GM12801 (cell line): Measurements from ENCODE around the gene WDR35.

Source experiments
- TF ChIP-seq, protein P1 (sequence below): IDR thresholded peaks from one replicate; pipeline ENCODE4 v1.5.1; 2011; ENCODE audit warnings: control low read depth; ENCODE audit not compliant: insufficient read length; ENCODE audit errors: extremely low read depth

WDR35 gene

DNA sequence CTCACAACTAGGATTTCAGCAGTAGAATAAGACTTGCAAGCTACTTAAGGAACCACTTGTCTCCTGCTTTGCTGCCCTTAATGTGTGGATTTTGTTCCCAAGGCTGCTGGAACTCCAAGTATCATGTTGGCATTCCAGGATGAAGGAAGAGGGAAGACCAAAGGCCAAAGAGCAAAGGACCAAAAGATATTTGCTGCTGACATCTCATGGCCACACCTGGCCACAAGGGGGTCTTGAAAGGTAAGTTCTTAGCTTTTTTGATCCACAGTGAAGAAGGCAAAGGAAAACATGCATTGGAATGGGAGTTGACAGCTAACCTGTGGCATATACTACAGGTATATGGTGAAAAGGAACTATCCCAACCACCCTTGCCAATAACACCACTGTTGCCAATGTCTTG, 26.4 kb upstream of the WDR35 start:
- TF ChIP-seq, protein P1, sequence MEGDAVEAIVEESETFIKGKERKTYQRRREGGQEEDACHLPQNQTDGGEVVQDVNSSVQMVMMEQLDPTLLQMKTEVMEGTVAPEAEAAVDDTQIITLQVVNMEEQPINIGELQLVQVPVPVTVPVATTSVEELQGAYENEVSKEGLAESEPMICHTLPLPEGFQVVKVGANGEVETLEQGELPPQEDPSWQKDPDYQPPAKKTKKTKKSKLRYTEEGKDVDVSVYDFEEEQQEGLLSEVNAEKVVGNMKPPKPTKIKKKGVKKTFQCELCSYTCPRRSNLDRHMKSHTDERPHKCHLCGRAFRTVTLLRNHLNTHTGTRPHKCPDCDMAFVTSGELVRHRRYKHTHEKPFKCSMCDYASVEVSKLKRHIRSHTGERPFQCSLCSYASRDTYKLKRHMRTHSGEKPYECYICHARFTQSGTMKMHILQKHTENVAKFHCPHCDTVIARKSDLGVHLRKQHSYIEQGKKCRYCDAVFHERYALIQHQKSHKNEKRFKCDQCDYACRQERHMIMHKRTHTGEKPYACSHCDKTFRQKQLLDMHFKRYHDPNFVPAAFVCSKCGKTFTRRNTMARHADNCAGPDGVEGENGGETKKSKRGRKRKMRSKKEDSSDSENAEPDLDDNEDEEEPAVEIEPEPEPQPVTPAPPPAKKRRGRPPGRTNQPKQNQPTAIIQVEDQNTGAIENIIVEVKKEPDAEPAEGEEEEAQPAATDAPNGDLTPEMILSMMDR, result no peak

DNA sequence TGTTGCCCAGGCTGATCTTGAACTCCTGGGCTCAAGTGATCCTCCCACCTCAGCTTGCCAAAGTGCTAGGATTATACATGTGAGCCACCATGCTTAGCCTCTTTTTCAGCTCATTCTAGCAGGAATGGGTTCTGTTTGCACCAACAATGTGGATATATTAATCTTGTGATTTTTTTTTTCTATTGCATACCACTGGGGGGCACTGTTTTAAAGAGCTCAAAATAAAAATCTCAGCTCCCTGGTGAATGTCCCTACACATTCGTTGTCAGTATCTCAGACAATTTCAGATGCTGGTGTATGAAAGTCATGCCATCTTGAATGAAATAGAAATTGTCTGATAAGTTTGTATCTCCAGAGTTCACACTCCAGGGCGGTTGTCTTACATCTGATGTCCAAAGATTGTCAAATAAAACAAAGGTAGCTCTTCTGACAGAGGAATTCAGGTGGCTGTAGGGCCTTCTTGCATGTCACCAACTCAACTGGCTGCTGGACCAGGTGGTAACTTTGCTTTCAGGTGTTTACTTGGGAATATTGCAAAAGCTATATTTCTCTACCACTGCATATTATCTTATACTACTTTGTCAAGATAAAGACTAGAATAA, 25.7 kb upstream of the WDR35 start:
- TF ChIP-seq, protein P1, result no peak

DNA sequence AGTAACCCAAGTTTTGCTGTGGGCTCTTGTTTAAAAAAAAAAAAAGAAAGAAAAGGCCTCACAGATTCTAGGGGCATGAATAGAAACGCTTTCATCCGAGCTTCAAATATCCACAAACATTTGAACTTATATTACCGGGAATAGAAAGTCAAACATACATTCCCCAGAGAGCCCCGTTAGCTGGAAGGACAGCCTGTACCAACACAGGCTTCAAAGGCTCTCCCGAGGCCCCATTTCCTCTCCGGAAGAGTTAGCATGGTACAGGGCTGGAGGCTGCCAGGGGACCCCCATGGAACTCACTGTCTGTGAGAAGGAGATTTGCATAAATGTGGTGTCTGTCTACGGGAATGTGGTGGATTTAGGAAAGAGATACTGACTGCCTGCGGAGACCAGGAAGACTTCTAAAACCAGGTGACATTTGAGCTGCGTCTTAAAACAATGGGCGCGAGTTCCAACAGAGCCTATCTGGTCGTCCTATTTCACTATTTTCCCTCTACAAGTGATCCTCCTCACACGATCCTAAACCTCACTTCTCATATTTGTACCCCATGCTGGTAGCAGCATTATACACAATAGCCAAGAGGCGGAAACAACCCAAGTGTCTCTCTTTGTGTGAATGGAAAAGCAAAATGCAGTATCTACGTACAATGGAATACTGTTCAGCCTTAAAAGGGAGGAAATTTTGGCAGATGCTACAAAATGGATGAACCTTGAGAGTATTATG, 23.4 kb upstream of the WDR35 start:
- TF ChIP-seq, protein P1, result no peak

DNA sequence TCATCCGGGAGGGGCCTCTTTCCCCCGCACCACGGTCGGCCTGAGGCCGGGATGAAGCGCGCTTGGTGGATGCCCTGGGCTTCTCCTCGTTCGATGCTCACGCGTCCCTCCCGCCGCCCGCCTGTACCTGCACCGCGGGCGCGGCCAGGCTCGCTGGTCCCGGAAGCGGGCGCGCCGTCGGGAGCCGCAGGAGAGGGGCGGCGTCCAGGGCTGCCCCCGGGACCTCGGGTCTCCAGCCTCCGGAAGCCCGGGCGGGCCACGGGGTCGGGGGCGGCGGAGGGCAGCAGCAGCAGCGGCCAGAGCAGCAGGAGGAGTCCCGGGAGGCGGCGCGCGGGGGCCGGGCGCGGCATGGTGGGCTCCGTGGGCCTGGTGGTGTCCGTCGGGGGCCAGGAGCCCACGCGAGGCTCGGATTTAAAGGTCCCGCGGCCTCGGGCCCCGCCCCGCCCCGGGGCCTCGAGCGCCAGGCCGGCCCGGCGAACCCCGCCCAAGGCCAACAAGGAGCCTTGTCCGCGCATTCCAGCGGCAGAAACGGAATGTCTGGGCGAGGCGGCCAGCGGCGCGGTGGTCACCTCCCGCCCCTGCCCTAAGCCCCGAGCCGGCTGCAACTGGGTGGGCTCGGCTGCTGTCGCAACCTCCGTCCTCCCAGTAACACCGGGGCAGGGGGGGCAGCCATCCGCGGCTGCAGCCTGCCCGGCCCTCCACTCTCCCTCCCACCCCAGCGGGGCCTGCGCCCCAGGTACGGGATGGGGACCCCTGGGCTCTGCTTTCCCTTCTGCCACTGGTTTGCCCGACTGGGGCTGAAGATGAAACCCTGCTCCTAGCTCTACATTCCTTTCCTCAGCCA, 22.6 kb upstream of the WDR35 start, which contains the start of gene MATN3:
TSS of gene MATN3 (minus strand) at position 387 of the 844 bp plus-strand sequence. CDS start at position 350, 37 bp downstream.
- TF ChIP-seq, protein P1, result no peak

DNA sequence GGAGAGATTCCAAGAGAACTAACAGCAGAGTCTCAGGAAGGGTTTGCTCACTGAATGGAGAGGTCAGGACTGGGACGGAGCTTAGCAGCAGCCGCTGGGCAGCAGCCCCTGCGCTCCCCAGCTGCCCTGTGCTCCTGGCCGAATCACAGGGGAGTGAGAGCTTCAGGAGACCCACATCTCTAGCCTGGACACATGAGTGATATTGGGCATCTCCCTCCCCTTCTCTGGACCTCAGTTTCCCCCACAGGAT, 22.1 kb upstream of the WDR35 start:
- TF ChIP-seq, protein P1, result no peak

DNA sequence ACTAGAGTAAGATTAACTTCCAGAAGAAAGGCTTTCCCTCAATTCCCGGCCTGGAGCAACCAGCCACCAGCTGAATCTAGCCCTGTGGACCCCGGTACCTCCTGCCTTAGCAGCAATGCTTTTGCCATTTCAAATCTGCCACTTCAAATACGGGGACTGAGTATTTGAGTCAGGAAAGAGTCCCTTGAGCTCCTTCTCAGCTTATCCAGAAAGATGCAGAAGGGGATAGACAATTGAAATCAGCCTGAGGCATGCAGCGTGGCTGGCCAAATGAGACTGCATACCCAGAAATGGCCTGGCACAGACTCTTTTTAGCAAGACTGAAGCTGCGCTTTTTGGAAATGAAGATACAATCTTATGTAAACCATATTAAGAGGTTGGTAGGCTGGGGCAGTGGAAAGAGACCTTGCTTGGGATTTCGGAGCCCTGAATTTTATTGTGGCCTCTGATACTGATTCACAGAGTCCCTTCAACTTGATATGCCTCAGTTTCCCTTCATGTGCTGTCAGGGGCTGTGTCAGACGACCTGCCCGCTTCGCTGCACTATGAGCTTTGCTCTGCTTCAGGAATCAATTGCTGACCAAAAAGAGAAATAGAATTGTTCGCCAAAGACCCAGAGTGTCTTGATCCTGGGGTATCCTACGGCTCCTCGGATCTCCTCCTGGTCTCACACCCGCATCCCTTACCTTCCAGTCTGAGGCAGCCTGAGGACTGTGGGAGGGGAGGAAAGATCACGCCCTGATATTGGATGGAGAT, 21.5 kb upstream of the WDR35 start:
- TF ChIP-seq, protein P1, result no peak

DNA sequence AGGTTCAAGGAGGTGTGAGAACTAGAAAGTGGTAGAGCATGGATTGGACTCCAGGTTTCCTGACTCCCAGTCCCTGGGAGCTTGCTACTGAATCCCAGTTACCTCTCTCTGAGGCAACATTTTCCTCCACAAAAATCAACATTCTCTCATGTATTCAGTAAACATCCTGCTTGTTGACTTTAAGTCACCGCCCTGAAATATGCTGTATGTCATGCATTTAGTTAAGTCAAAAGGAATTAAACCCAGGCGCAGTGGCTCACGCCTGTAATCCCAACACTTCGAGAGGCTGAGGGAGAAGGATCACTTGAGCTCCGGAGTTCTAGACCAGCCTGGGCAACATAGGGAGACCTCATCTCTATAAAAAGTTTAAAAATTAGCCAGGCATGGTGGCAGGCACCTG, 18.8 kb upstream of the WDR35 start:
- TF ChIP-seq, protein P1, result no peak
